HG02852 (cell line): Measurements from ENCODE around the gene UBASH3A.

ENCODE experiments used
- ATAC-seq: cut with Tn5 transposase; IDR thresholded peaks from one replicate; pipeline ENCODE4 v1.9.1; 2021; ENCODE audit warnings: mild to moderate bottlenecking, moderate library complexity; ENCODE audit not compliant: unreplicated experiment

The UBASH3A gene

DNA sequence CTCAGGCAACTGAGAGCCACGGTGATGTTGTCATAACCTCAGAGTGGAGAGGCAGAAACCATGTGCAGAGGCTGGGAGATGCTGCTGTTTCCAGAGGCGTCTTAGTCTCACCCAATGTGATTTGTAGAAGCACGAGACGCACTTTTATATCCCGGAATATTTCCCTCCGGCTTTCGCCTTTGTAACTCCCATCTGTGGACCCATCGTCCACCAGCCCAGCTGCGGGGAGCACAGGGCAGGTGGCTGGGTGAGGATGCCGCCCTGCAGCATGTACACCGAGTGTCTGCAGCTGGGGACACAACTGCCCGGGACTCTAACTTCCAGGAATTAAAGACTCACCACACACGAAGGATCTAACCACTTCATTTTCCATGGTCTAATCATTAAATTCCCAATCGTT lies 43.5 kb downstream of the UBASH3A start:
- no peak for ATAC-seq

DNA sequence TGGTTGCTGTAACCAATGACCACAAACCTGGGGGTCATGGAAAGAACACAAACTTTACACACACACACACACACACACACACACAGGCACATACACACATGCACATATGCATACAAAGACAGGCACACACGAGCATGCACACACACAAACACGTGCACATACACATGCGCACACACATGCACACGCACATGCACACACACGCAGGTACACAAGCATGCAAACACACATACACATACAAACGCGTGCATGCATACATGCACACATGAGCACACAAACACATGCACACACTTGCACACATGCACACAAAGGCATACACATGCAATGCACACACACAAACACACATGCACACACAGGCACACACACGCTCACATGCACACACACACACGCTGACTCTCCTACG lies 44.0 kb downstream of the UBASH3A start:
- ATAC-seq, result no peak

DNA sequence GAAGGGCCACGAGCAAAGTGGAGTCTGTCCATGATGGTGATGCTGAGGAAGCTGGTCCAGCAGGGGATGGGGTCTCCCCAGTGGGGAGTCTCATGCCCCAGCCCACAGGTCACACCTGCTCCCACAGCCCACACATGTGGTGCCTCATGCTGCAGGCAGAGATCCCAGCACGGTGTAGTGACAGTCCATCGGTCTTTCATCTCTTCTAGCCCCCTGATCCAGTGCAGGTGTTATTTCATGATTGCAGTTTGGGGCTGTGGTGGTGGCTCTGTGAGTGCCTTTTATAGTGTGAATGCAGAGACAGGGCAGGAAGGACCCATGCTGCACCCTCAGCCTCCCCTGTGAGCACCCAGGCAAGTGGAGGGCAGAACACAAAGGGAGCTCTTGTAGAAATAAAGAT lies 45.0 kb downstream of the UBASH3A start:
- no peak for ATAC-seq

DNA sequence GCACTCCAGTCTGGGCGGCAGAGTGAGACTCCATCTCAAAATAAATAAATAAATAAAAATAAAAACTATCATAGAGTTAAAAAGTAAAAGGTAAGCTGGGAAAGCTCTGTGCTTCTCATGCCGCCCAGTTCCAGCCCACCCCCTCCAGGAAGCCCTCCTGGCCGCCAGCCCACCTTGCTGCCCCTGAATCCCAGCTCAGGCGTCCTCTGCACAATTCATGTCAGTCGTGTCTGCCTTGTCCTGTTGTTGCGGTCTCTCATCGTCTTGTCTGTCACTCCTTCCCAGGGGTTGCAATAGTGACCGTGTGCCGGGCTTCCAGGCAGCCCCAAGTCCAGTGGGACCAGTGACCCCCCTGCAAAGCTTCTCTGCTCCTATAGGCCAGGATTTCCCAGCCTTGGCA lies 48.2 kb downstream of the UBASH3A start:
- no peak for ATAC-seq

DNA sequence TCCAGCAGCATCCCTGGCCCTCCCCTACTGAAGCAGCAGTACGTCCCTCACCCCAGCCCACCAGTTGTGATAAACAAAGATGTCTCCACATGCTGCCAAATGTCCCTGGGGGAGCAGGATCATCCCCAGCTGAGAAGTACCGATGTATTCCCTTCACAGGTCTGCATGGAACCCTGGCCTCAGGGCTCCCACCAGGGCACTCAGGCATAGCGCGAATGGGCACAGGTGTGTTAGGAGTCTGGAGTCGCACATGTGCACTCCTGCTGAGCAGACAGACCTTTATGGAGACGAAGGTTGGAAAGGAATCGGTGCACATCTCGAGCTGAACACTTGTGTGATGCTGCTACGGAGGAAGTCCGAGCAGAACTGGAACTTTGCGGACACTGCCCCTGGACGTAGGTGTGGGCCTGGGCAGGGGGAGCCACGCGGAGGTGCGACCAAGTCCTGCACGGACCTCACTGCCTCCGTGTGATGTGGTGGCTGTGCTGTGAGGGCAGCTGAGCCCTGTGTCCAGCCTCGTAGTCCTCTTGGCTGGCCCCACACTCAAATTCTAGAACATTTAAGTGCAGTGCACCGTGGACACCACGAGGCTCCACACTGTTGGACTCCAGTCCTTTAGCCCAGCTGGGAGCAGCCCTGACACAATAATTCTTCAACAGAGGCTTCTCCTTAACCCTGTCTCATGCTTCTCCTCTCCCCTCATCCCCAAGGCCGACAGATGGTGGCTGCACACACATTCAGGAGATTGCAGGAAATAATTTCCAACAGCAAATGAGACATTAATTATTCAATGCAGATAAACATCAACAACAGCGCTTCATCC lies 48.9 kb downstream of the UBASH3A start:
- ATAC-seq, result no peak

DNA sequence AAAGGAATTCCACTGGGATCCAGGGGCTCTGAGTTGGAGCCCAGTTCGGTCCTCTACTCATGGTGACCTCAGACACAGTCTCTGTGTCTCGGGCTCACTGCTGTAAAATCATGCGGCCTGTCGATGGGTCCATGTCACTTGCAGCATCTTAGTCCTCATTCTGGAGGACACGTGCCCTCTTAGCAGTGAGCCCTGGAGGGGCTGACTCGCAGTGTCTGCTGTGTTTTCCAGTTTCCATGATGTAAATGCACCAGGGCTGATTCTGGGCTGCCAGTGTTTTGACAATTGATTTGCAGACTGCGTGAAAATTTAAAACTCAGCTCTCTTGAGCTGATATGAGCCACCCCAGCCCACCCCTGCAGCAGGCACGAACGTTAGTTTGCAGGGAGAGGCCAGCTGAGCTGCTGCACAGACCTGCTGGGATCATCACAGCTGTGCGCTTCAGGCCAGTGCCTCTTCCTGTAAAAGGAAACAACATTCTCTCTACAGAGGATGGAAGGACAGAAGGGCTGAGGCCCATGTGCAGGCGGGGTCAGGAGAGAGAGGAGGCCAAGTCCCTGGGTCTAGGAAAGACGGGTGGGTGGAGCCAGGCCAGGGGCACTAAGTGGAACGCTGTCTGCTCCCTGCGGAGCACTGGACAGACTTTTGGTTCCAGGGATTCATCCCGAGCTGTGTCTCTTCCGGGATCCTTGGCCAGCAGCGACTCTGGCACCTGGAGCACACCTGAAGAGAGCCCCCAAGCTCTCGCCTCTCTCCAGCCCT lies 49.7 kb downstream of the UBASH3A start:
- ATAC-seq, result no peak

DNA sequence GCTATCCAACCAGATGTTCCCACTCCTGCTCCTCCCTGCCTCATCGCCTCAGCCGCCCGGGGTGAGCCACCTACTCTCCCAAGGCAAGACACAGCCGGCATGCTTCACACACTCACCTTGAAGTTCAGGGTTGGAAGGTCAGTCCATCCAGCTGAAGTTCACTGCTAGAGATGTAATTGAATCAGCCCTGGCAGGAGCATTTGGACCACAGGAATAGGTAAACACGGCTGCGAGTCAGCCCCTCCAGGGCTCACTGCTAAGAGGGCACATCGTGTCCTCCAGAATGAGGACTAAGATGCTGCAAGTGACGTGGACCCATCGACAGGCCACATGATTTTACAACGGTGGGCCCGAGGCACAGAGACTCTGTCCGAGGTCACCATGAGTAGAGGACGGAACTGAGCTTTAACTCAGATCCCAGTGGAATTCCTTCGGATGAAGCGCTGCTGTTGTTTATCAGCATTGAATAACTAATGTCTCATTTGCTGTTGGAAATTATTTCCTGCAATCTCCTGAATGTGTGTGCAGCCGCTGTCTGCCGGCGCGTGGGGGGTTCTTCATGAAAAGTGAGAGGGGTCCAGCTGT lies 50.4 kb downstream of the UBASH3A start:
- no peak for ATAC-seq

DNA sequence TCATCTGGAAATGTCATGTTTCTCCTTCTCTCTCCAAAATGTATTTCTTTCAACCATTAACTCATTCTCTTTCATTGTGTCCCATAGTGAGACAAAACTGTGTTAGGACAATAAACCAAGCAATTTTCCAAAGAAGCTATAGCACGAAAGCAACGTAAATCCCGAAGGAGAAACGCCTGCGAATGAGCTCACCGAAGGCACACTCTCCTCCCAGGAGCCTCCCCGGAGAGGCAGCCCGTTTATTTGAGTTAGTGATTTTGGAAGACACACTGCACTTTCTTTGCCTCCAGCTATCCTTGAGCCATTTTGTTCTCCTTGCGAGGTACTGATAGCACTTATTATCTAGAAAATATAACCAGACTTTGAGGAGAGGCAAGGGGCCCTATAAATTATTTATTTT lies 51.1 kb downstream of the UBASH3A start:
- no peak for ATAC-seq

DNA sequence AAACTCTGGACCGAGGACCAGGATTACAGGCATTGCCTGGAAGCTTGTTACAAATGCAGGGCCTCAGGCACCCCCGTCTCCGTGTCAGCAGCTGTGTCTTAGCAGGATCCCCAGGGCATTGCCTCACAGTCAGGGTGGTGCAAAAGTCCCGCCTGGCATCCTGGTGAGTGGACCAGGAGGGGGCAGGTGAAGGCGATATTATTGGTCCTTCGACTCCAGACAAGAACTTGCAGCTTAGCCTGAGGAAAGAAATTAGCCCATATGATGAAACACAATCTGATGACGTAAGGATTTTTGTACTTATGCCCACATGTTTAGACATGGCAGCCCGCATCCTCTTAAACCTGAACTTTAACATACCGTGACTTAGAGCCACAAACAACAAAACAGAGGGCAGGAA lies 51.5 kb downstream of the UBASH3A start:
- no peak for ATAC-seq

DNA sequence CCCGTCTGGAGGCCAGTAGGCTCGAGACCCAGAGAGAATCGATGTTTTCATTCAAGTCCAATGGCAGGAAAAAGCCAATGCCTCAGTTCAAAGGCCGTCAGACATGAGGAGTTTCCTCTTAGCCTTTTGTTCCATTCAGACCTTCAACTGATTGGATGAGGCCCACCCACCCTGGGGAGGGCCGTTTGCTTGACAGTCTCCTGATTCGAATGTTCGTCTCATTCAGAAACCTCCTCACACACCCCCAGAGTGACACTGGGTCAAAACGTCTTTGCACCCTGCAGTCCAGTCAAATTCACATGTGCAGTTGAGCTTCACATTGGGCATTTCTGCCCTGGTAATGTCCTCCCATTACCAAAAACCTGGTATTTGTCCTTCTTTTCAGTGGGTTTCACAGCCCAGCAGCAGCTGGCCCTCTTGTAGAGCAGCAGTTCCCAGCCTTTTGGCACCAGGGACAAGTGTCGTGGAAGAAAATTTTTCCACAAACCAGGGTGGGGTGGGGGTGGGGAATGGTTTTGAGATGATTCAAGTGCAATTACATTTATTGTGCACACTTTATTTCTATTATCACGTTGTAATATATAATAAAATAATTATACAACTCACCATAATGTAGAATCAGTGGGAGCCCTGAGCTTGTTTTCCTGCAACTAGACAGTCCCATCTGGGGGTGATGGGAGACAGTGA lies 52.2 kb downstream of the UBASH3A start:
- ATAC-seq, result no peak

DNA sequence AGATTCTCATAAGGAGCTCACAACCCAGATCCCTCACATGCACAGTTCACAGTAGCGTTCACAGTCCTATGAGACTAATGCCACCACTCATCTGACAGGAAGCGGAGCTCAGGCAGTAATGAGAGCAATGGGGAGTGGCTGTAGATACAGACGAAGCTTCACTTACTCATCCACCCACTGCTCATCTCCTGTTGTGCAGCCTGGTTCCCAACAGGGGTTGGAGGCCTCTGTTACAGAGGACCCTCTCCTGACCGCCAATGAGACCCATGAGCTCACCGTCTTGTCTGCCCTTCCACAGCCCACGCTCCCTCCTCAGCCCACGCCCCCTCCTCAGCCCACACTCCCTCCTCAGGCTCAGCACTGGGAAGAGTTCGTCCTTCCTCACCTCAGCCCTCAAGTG lies 52.8 kb downstream of the UBASH3A start:
- ATAC-seq, result no peak

DNA sequence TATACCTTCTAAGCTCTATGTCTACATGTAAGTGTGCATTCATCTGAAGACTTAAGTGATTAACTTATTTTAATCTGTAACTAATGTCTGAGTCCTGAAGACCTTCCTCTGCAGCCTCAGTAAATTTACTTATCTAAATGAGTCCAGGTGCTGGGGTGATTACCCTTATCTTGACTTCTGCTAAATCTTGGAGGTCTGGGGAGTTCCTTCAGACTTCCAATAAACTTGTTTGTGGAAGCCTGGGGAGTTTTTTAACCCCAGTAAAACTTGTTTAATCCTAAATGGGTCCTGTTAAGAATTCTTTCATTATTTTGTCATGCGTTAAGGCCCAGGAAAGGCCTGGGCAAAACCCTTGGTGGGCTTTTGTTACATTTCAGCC lies 55.4 kb downstream of the UBASH3A start:
- ATAC-seq, result no peak

DNA sequence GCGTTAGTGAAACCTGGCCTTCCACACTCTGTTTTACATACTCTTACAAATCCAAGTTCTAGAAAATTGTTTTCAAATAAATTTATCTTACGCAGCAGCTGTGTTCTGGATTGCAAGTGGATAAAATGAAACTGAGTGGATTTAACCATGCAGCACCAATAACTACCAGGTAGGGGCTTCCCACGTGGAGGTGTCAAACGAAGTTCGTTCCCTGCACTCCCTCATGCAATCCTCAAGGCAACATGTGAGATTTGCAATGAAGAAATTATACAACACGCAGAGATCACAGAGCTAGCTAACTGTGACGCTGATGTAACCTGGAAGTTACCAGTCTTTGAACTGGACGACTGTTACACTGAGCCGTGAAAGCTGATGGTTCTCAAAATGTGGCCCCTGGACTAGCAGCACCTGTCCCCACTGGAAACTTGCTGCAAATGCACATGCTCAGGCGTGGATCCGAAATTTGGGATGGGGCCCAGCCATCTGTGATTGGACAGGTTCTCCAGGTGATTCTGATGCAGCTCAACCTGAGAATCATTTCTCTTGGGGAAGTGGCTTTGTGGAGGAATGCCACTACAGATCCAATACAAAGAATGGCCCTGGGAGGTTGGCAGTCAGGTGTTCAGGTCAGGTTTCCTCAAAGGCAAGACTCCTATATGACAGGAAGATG lies 56.0 kb downstream of the UBASH3A start:
- ATAC-seq, result no peak

DNA sequence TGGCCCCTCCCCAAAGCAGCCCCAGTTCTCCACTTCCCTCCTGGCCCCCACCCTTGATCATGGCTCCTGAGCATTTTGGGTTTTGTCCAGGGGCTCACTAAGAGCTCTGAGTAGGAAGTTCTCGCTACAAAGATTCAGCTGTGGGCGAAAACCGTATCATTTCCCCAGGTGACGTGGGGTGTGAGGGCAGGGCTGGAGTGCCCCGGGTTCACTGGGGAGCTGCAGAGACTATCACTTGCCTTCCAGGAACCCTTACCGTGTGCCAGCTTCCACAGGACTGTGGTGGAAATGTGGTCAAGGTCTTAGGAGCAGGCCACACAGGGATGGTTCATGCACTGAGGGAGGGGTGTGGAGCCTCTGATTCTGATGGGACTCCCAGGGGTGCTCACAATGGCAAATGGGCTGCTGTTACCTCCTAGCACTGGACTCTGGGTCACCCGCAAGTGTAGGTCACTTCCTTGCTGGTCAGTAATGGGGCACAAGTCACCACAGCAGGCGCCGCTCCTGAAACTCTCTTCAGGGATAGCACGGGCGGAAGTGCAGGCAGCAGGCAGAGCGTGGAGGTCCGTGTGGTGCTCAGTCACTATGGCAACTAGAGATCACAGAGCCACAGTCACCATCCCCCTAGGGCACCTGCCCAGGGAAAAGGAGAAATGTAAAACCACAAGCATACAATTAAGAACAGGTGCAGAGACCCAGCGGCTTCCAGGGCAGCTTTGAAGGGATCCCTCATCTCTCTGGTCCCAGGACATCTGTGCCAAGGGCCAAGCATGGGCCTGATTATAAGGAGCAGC lies 56.9 kb downstream of the UBASH3A start:
- ATAC-seq, result peak; percentile 34

DNA sequence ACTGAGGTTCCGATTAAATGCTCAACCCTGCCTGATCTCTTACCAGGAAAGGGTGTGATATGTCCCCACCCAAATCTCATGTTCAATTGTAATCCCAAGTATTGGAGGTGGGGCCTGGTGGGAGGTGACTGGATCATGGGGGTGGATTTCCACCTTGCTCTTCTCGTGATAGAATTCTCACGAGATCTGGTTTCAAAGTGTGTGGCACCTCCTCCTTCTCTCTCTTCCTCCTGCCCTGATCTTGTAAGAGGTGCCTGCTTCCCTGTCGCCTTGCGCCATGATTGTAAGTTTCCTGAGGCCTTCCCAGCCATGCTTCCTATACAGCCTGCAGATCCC lies 57.5 kb downstream of the UBASH3A start:
- no peak for ATAC-seq

DNA sequence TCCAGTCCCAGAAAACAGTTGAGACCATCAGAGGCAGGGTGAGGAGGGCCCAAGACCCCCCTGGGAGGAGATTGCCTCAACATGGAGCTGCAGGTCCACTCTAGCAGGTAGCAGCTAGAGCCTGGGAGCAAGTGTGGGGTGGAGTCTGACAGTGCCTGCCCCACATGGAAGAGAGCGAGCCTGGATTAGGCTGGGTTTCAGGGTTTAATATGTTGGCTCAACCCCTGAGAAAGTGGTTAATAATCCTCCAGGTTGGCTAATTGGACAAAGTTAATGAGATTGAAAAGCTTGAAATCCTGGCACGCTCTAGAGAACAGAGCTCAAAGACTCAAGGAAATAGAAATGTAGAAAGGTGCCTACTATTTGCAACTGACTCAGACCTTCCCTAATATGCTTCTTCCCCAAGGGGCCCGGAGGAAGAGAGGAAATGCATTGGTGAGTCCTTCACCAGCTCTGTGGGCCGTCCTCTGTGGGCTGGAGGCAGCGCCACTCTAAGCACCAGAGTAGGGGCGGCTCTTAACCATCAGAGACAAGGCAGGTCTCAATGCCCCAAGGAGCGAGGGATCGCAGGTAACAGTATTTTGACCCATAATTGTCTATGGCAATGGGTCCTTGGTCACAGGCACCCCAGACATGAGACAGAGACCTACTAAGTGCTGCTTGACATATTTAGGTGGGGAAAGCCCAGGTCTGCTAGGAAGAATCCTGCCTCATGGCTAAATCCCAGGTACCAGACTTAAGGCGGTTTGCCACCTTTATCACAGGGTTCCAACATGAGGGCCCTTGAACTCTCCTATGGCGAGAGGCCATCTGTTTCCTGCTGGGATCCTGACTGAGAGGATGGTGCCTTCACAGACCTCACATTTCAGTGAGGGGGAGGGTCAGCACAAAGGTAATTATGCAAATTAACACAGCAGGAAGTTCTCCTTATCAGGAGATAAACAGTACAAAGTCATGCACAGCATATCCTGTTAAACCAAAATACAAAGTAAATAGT lies 58.5 kb downstream of the UBASH3A start:
- ATAC-seq, result no peak

DNA sequence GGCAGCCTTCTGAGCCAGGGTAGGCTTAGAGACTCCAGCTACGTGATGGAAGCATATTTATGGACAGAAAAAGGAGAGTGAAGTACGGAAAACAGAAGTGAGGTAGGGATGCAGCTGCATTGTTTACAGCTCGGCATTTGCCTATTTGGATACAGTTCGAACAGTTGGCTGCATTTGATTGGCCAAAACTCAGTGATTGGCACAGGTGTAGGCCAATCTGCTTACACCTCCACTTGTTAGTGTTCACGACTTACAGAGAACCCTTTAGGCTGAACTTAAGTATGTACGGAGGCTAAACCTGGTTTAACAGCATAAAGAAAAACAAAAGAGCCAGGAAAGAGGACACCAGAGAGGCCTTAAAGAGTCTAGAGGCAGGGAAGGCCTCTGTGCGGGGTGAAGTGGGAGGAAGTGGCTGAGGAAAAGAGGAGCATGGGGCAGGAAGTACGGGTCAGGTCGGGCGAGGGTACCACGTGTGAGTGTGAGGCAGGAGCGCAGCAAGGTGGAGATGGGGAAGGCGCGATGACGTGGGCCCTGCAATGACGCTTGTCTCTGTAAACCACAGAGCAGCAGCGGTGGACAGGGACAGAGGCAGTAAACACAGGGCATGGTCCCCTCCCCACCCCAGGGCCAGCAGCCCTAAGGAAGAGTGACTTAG lies 60.3 kb downstream of the UBASH3A start:
- no peak for ATAC-seq

DNA sequence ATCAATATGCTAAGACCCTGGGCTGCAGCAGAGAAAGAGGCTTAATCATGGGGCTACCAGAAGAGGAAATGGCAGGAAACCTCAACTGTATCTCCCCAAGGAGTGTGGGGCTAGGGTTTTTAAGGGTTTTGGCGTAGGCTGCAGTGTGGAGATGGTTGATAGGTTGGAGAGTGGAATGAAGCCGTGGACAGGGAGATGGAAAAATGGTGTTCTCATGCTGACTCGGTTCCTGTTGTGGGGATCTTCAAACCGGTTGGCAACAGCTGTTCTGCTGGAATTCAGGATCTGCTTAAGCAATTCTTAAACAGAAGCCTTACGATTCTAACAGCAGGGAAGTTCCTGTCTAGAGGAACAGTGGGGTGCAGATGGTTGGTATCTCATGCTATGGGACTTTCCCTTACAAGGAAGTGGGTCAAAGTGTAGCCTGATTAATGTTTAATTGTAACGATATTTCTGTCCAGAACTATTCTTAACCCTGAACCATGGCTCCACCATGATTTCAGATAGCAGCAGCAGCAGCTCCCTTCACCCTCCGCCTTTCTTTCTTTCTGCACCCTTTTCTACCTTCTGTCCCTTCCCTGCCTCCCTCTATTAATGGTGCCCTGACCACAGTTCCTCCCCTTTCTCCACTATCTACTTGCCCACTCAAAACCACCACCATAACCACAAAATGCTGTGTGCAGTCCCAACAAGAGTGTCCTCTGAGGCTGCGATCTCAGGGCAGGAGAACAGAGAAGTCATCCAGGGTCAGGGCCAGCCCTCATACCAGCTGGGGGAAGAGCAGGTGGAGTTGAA lies 61.5 kb downstream of the UBASH3A start:
- peak; percentile 39 for ATAC-seq
